Activated CD4-positive, alpha-beta T cell treated with anti-CD3 and anti-CD28 coated beads, Interleukin-2, amount 50 U/mL, for 1 hour (primary cell): Measurements from ENCODE around the gene HSD17B10.
"Not testable (repeated sequence)": the region's sequence is repeated elsewhere in the genome, so short reads cannot be mapped to it uniquely, and the experiment has no call there.

Experiments used
- DNase-seq: peaks from one replicate; pipeline ENCODE4 v3.0.0-alpha.2; 2020

The HSD17B10 gene

GRCh38 chrX:53435997-53436396 is 1.8 kb upstream of the HSD17B10 start:
- DNase-seq: peak; percentile 51

DNA sequence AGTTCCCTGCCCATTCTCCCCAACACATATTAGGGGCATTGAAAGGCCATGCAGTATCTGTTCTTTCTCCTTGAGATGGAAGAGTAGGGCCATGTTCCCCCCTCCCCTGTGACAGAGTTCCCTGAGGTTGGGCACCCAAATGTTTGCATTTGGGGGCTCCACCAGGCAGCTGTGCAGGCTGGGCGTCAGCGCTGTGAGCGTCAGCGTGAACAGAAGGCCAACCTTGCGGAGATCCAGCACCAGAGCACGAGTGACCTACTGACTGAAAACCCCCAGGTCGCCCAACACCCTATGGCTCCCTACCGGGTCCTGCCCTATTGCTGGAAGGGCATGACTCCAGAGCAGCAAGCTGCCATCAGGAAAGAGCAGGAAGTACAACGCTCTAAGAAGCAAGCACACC is 3.9 kb downstream of the HSD17B10 start:
- no peak for DNase-seq

- DNase-seq: no peak
Measured at GRCh38 chrX:53429755-53430154, 4.4 kb downstream of the HSD17B10 start.

DNA sequence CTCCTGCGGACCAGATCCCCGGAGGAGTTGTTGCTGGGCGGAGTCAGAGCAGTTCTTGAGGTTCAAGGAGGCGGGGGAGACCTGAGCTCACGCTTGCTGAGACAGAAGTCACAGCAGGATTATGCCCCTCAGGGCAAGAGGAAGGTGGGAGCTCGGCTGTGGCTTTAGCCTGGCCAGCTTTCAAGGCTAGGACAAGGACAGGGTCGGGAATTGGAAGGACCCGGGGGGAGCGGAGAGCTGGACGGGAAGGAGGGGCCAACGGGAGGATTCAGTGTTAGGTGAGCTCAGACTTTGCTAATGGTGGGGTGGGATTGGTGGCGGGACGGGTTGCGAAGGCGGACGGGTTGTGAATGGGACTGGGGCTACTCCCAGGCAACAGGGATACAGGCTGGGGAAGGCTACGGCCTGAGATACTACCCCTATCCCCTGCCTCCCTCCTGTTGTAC is 11.3 kb downstream of the HSD17B10 start, which contains the start of gene RIBC1:
Gene RIBC1, plus strand, starts transcription at position 13 of the 446 bp plus-strand sequence. CDS start 3,404 bp downstream, outside the sequence.
- no peak for DNase-seq

DNA sequence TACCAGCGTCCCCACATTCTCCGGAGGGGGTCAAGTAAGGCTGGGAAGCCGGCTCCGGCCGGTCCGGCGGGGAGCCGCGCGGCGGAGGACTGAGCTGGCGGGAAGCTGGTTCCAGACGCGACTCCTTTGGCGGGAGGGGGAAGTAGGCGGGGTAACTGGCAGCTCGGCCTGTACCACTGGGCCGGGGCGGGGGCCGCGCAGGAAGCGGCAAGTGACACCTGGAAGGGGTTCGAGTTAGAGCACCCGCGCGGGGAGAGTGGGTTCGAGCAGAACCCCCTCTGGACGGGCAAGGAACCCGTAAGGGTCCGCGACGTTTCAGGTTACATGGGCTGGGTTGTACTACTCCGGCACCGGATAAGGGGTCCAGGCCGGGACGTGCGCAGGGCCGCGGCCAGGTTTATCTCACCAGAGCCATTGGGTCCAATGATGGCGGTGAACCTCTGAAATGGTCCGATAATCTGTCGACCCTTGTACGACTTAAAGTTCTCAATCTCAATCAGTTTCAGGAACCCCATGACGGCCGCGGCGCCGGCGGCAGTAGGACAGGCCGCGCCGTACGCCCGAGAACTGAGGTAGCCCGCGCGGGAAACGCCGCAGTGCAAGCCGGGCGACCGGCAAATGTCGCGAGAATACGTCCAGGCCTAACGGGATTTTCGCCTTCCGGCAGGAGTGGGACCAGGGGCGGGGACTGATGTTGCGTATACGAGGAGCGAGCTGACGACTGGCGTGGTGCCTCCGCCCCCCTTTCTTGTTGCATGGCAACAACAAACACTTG is 11.9 kb downstream of the HSD17B10 start, which contains the start of gene SMC1A:
Gene SMC1A, minus strand, starts transcription at position 569 of the 775 bp plus-strand sequence. Its CDS starts 54 bp downstream, at position 515.
- DNase-seq: peak; percentile 93

- DNase-seq: no peak
Measured at GRCh38 chrX:53421772-53422085, 12.4 kb downstream of the HSD17B10 start.

DNA sequence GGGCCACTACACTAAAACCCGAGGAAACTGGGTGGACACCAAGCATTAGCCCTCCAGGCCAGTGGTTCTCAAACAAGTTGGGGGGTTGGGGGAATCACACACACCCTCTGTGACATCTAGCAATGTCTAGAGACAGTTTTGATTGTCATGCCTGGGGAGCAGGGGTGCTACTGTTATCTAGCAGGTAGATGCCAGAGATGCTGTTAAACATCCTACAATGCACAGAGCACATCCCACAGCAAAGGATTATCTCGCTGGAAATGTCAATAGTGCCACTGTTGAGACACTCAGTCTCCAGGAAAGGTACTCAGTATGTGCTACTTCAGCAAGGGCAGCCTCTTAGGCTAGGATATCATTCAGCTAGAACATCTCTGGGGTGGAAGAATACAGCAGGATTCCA is 13.0 kb downstream of the HSD17B10 start:
- DNase-seq: no peak

DNA sequence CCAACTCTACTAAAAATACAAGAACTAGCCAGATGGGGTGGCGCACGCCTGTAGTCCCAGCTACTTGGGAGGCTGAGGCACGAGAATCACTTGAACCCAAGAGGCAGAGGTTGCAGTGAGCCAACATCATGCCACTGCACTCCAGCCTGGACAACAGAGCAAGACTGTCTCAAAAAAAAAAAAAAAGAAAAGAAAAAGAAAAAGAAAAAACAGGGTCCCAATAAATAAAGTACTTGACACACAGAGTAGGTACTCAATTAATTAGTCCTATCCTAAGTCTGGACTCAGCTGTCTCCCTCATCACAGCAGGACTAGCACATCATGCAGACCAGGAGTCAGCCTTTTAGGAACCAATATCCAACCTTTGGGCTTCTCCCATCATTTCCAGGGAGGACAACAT is 13.8 kb downstream of the HSD17B10 start:
- not testable (repeated sequence) for DNase-seq

GRCh38 chrX:53412446-53412845 is 21.7 kb downstream of the HSD17B10 start:
- no peak for DNase-seq

- DNase-seq: no peak
Measured at GRCh38 chrX:53403535-53403934, 30.6 kb downstream of the HSD17B10 start.

GRCh38 chrX:53398216-53398615 is 36.0 kb downstream of the HSD17B10 start:
- no peak for DNase-seq

GRCh38 chrX:53395605-53396298 is 38.4 kb downstream of the HSD17B10 start:
- no peak for DNase-seq

GRCh38 chrX:53383376-53384076 is 50.6 kb downstream of the HSD17B10 start:
- DNase-seq: no peak
